SU-DHL-6 (cell line): Measurements from ENCODE around the gene PDE4B.

Experiments used
- H2AFZ ChIP-seq: fragments of 200-600 bp; sonication (generic); 2 replicates; pipeline ENCODE4 v1.6.1; 2014; ENCODE audit warnings: low read depth, mild to moderate bottlenecking, moderate library complexity, mixed read lengths, antibody characterized with exemption, low read length; ENCODE audit not compliant: severe bottlenecking
- H3F3A ChIP-seq: fragments of 200-600 bp; shearing (Covaris generic); 2 replicates; pipeline ENCODE4 v1.6.0; 2016; ENCODE audit warnings: antibody characterized with exemption, mild to moderate bottlenecking; ENCODE audit not compliant: insufficient read depth
- H3K27ac ChIP-seq: fragments of 200-600 bp; sonication (generic); 2 replicates; pipeline ENCODE4 v1.5.1; 2016; ENCODE audit warnings: low read depth, mild to moderate bottlenecking, low read length, moderate library complexity, mixed read lengths
- H3K27me3 ChIP-seq: fragments of 200-600 bp; sonication (generic), shearing (Covaris generic); 2 replicates; pipeline ENCODE4 v1.6.0; 2014; ENCODE audit warnings: mild to moderate bottlenecking, low read length
- H3K36me3 ChIP-seq: fragments of 200-600 bp; sonication (generic); 2 replicates; pipeline ENCODE4 v1.6.1; 2014; ENCODE audit warnings: mild to moderate bottlenecking, low read length, mixed read lengths
- H3K4me2 ChIP-seq: fragments of 300-600, 200-600 bp; shearing (Covaris generic), sonication (generic); 2 replicates; pipeline ENCODE4 v1.6.0; 2014; ENCODE audit warnings: low read length, low read depth, mild to moderate bottlenecking; ENCODE audit not compliant: poor library complexity, severe bottlenecking
- H3K4me3 ChIP-seq: fragments of 200-600 bp; sonication (generic); 2 replicates; pipeline ENCODE4 v1.5.1; 2014; ENCODE audit warnings: antibody characterized with exemption, low read length, mild to moderate bottlenecking, mixed read lengths; ENCODE audit not compliant: insufficient read depth, poor library complexity, severe bottlenecking
- H3K79me2 ChIP-seq: fragments of 200-600 bp; sonication (generic); 2 replicates; pipeline ENCODE4 v1.6.1; 2014; ENCODE audit warnings: mild to moderate bottlenecking, low read length, moderate library complexity; ENCODE audit not compliant: insufficient read depth
- H3K9ac ChIP-seq: fragments of 200-600 bp; sonication (generic); 2 replicates; pipeline ENCODE4 v1.7.0; 2014; ENCODE audit warnings: mild to moderate bottlenecking, low read length
- H3K9me2 ChIP-seq: fragments of 200-600 bp; sonication (generic); replicated peaks from 2 replicates; pipeline ENCODE4 v1.6.1; 2014; ENCODE audit warnings: low read length; ENCODE audit not compliant: insufficient read depth
- H3K9me3 ChIP-seq: fragments of 200-600 bp; sonication (generic); 2 replicates; pipeline ENCODE4 v1.6.1; 2014; ENCODE audit warnings: low read length, mixed read lengths; ENCODE audit not compliant: insufficient read depth
- H4K20me1 ChIP-seq: fragments of 200-600 bp; sonication (generic); 2 replicates; pipeline ENCODE4 v1.6.1; 2014; ENCODE audit warnings: low read depth, mild to moderate bottlenecking, antibody characterized with exemption, low read length, moderate library complexity, mixed read lengths
- CTCF ChIP-seq: fragments of 200-600 bp; sonication (generic); IDR thresholded peaks from one replicate; pipeline ENCODE4 v1.5.1; 2017; ENCODE audit warnings: antibody characterized with exemption, mild to moderate bottlenecking, low read length, moderate library complexity; ENCODE audit not compliant: insufficient read depth, poor library complexity, severe bottlenecking
- EZH2phosphoT487 ChIP-seq: fragments of 200-600 bp; sonication (generic), shearing (Covaris generic); conservative IDR thresholded peaks from 2 replicates; pipeline ENCODE4 v1.6.1; 2018; ENCODE audit warnings: mild to moderate bottlenecking, antibody characterized with exemption, low read length, moderate library complexity, mixed read lengths

Gene PDE4B

GRCh38 chr1:65791801-65792668 is 660 bp upstream of the PDE4B start:
- Histone ChIP-seq H3K4me3 (no peak overlapping the region), H3K9me2 (no peaks in the 10 kb centered on the region), H3K4me2 (no peak overlapping the region), H4K20me1 (no peaks in the 10 kb centered on the region), H3K36me3 (no peaks in the 10 kb centered on the region), H3K79me2 (no peaks in the 10 kb centered on the region), H3K27me3 (no peaks in the 10 kb centered on the region), H3K27ac (no peak overlapping the region), H3F3A (no peaks in the 10 kb centered on the region), H3K9ac (no peak overlapping the region), H3K9me3 (no peaks in the 10 kb centered on the region), H2AFZ (no peak overlapping the region)
- TF ChIP-seq EZH2phosphoT487 (no peak), CTCF (no peak)

GRCh38 chr1:65793359-65793732 is 651 bp downstream of the PDE4B start:
- Histone ChIP-seq H3K4me2 (no peak overlapping the region), H3K79me2 (no peaks in the 10 kb centered on the region), H3K36me3 (no peaks in the 10 kb centered on the region), H3K4me3 (no peak overlapping the region), H3K27ac (no peak overlapping the region), H3K9ac (no peak overlapping the region), H3K27me3 (no peaks in the 10 kb centered on the region), H2AFZ (no peak overlapping the region), H3F3A (no peaks in the 10 kb centered on the region), H3K9me2 (no peaks in the 10 kb centered on the region), H3K9me3 (no peaks in the 10 kb centered on the region), H4K20me1 (no peaks in the 10 kb centered on the region)
- TF ChIP-seq EZH2phosphoT487, result no peak
- TF ChIP-seq CTCF, result no peak

- Histone ChIP-seq H3K4me2 (no peak overlapping the region), H2AFZ (no peak overlapping the region), H3K36me3 (no peaks in the 10 kb centered on the region), H3K79me2 (no peaks in the 10 kb centered on the region), H3K27ac (no peak overlapping the region), H3K27me3 (no peaks in the 10 kb centered on the region), H3K9me2 (no peaks in the 10 kb centered on the region), H3K4me3 (no peak overlapping the region), H3K9me3 (no peaks in the 10 kb centered on the region), H3F3A (no peaks in the 10 kb centered on the region), H3K9ac (no peak overlapping the region), H4K20me1 (no peaks in the 10 kb centered on the region)
- TF ChIP-seq EZH2phosphoT487 (no peak), CTCF (no peak)
These were observed 2.6 kb downstream of the PDE4B start for GRCh38 chr1:65795311-65795710.
